H9 (cell line): ENCODE results near the gene SLC7A1. TPM values are rescaled to one million over a fixed set of nuclear protein-coding genes. Genes with fewer than 3 reads are reported as not detected.

ENCODE experiments used
- DNase-seq: peaks from one replicate; pipeline ENCODE4 v3.0.0-alpha.2; 2017
- H2AFZ ChIP-seq: one replicate; pipeline ENCODE4 v1.6.1; 2013; ENCODE audit warnings: mild to moderate bottlenecking, low read length, control low read depth, moderate library complexity
- H2AK5ac ChIP-seq: 2 replicates; pipeline ENCODE4 v1.6.1; 2013; ENCODE audit warnings: low read length, control low read depth, mixed read lengths; ENCODE audit not compliant: insufficient read length
- H2BK120ac ChIP-seq: one replicate; pipeline ENCODE4 v1.6.1; 2013; ENCODE audit warnings: low read depth, mild to moderate bottlenecking, low read length, control low read depth, inconsistent platforms; ENCODE audit not compliant: poor library complexity, severe bottlenecking
- H2BK12ac ChIP-seq: 2 replicates; pipeline ENCODE4 v1.6.1; 2013; ENCODE audit warnings: low read length, control low read depth, mixed read lengths, low read depth; ENCODE audit not compliant: insufficient read length
- H2BK15ac ChIP-seq: 2 replicates; pipeline ENCODE4 v1.6.1; 2013; ENCODE audit warnings: low read depth, low read length, control low read depth
- H2BK20ac ChIP-seq: one replicate; pipeline ENCODE4 v1.6.1; 2013; ENCODE audit warnings: low read depth, mild to moderate bottlenecking, low read length, control low read depth, inconsistent platforms; ENCODE audit not compliant: poor library complexity, severe bottlenecking
- H2BK5ac ChIP-seq: 2 replicates; pipeline ENCODE4 v1.6.1; 2013; ENCODE audit warnings: low read length, control low read depth, mixed read lengths; ENCODE audit not compliant: insufficient read length
- H3K14ac ChIP-seq: 2 replicates; pipeline ENCODE4 v1.6.1; 2013; ENCODE audit warnings: low read length, control low read depth; ENCODE audit not compliant: insufficient read depth
- H3K18ac ChIP-seq: 2 replicates; pipeline ENCODE4 v1.6.1; 2013; ENCODE audit warnings: low read depth, mild to moderate bottlenecking, mixed read lengths, low read length, control low read depth; ENCODE audit not compliant: insufficient read length
- H3K23ac ChIP-seq: 2 replicates; pipeline ENCODE4 v1.6.1; 2013; ENCODE audit warnings: low read length, control low read depth, mixed read lengths, low read depth; ENCODE audit not compliant: insufficient read length
- H3K23me2 ChIP-seq: 2 replicates; pipeline ENCODE4 v1.6.1; 2013; ENCODE audit warnings: low read depth, mild to moderate bottlenecking, mixed read lengths, low read length, control low read depth; ENCODE audit not compliant: insufficient read length, poor library complexity, severe bottlenecking
- H3K27ac ChIP-seq: 2 replicates; pipeline ENCODE4 v1.5.1; 2013; ENCODE audit warnings: low read length, control low read depth, mixed read lengths, low read depth; ENCODE audit not compliant: insufficient read length
- H3K27me3 ChIP-seq: 2 replicates; pipeline ENCODE4 v1.6.1; 2013; ENCODE audit warnings: low read length, control low read depth, inconsistent platforms; ENCODE audit not compliant: insufficient read depth
- H3K4ac ChIP-seq: 2 replicates; pipeline ENCODE4 v1.6.1; 2013; ENCODE audit warnings: low read depth, mild to moderate bottlenecking, control low read depth, inconsistent platforms, low read length, moderate library complexity
- H3K4me1 ChIP-seq: 2 replicates; pipeline ENCODE4 v1.6.1; 2013; ENCODE audit warnings: low read length, control low read depth, inconsistent platforms; ENCODE audit not compliant: insufficient read depth
- H3K4me2 ChIP-seq: 2 replicates; pipeline ENCODE4 v1.6.1; 2013; ENCODE audit warnings: low read length, control low read depth, mixed read lengths; ENCODE audit not compliant: insufficient read length, insufficient read depth
- H3K56ac ChIP-seq: 2 replicates; pipeline ENCODE4 v1.6.1; 2013; ENCODE audit warnings: low read depth, mild to moderate bottlenecking, mixed read lengths, low read length, control low read depth; ENCODE audit not compliant: insufficient read length
- H3K79me1 ChIP-seq: 2 replicates; pipeline ENCODE4 v1.6.1; 2013; ENCODE audit warnings: low read depth, mild to moderate bottlenecking, moderate library complexity, low read length, control low read depth, inconsistent platforms; ENCODE audit not compliant: insufficient read depth, poor library complexity, severe bottlenecking
- H3K79me2 ChIP-seq: 2 replicates; pipeline ENCODE4 v1.6.1; 2013; ENCODE audit warnings: low read length, control low read depth, inconsistent platforms; ENCODE audit not compliant: insufficient read depth
- H3K9ac ChIP-seq: 2 replicates; pipeline ENCODE4 v1.6.1; 2013; ENCODE audit warnings: low read length, control low read depth, mixed read lengths; ENCODE audit not compliant: insufficient read length; ENCODE audit errors: extremely low read depth
- H3K9me3 ChIP-seq: one replicate; pipeline ENCODE4 v1.6.1; 2013; ENCODE audit warnings: low read depth, low read length, inconsistent platforms; ENCODE audit not compliant: control insufficient read depth
- H3T11ph ChIP-seq: one replicate; pipeline ENCODE4 v1.6.1; 2013; ENCODE audit warnings: mild to moderate bottlenecking, low read length, control low read depth, inconsistent platforms
- H4K20me1 ChIP-seq: one replicate; pipeline ENCODE4 v1.6.1; 2013; ENCODE audit not compliant: control insufficient read depth, insufficient read length, insufficient read depth
- H4K5ac ChIP-seq: 2 replicates; pipeline ENCODE4 v1.6.1; 2013; ENCODE audit warnings: low read depth, mild to moderate bottlenecking, mixed read lengths, low read length, control low read depth; ENCODE audit not compliant: insufficient read length
- H4K8ac ChIP-seq: replicated peaks from 2 replicates; pipeline ENCODE4 v1.6.1; 2013; ENCODE audit warnings: low read length, control low read depth, mixed read lengths, low read depth; ENCODE audit not compliant: insufficient read length
- H4K91ac ChIP-seq: 2 replicates; pipeline ENCODE4 v1.6.1; 2013; ENCODE audit warnings: low read depth, mild to moderate bottlenecking, moderate library complexity, mixed read lengths, low read length, control low read depth; ENCODE audit not compliant: insufficient read length
- H3K27ac Mint-ChIP-seq, 3 experiments: 2 replicates in 2 of 3; 3 replicates in 1 of 3; pipeline ENCODE4 v1.8.0; 2020 to 2021; ENCODE audit warnings: mixed read lengths in 3 of 3, mild to moderate bottlenecking in 1 of 3, moderate library complexity in 1 of 3
- H3K27me3 Mint-ChIP-seq: 2 replicates; pipeline ENCODE4 v1.8.0; 2021; ENCODE audit warnings: low read depth, mild to moderate bottlenecking, moderate library complexity, mixed read lengths
- H3K36me3 Mint-ChIP-seq, 3 experiments: 2 replicates in 2 of 3; 3 replicates in 1 of 3; pipeline ENCODE4 v1.8.0; 2020 to 2021; ENCODE audit warnings: low read depth in 3 of 3, mixed read lengths in 3 of 3; ENCODE audit not compliant: insufficient read depth in 1 of 3
- H3K4me1 Mint-ChIP-seq, 2 experiments: 2 replicates each; pipeline ENCODE4 v1.8.0; 2020; ENCODE audit warnings: mixed read lengths in 2 of 2
- H3K4me3 Mint-ChIP-seq, 2 experiments: 2 replicates in 1 of 2; 3 replicates in 1 of 2; pipeline ENCODE4 v1.8.0; 2020 to 2021; ENCODE audit warnings: mild to moderate bottlenecking in 2 of 2, mixed read lengths in 2 of 2, moderate library complexity in 1 of 2
- H3K9me3 Mint-ChIP-seq, 2 experiments: 2 replicates in 1 of 2; 3 replicates in 1 of 2; pipeline ENCODE4 v1.8.0; 2020; ENCODE audit warnings: mild to moderate bottlenecking in 2 of 2, mixed read lengths in 2 of 2, moderate library complexity in 1 of 2
- whole genome bisulfite sequencing: extraction: QIAGEN DNeasy Blood & Tissue Kit; methylation state at CpG from one replicate; pipeline ENCODE4 v1.1.7; 2013; ENCODE audit warnings: missing lambda C conversion rate, low lambda C conversion rate, mixed read lengths; ENCODE audit not compliant: insufficient read length; ENCODE audit errors: extremely low coverage; 5-methylcytosine and 5-hydroxymethylcytosine counted together
- total RNA-seq: library from RNA; stranded (reverse); gene quantifications from 2 replicates; pipeline ENCODE4 v1.2.1, GENCODE V29; 2021
- TF ChIP-seq, protein P1 (sequence below): fragments of 200-600 bp; sonication (generic); conservative IDR thresholded peaks from 3 replicates; pipeline ENCODE4 v1.8.0; 2021; ENCODE audit warnings: antibody characterized with exemption, mild to moderate bottlenecking

SLC7A1 gene
- total RNA-seq, 1 experiment from 2014 or later, result 109 TPM

DNA sequence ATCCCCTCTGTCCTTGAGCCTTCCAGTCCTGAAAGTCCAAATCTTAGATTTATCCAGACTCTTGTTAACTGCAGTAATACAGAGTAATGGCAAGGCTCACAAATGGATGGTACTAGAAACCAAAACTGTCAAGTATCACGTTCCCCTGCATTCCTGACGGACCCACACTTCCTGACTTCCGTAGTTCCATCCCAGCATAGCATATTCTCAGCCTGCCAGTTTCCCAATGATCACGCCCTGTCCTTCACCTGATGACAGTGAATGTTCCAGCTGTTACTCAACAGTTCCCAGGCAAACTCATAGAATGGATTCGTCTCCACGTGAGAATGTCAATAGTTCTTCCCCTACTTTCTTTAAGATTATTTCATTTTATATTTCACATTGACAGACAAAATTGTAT, 33.6 kb downstream of the SLC7A1 start:
- H3K9me3 ChIP-seq, result no peaks in the 10 kb centered on the region
- no peak overlapping the region for H2AFZ ChIP-seq
- H3K23me2 ChIP-seq, result no peaks in the 10 kb centered on the region
- Mint-ChIP-seq H3K4me3 (no peak overlapping the region), H3K4me1 (peaks cover 47 to 52% of the 10 kb centered on the region in 2 experiments), H3K36me3 (peaks cover 2 to 8% (median 3%) of the 10 kb centered on the region in 3 experiments; a peak in 5 of 7 replicates), H3K27me3 (no peaks in the 10 kb centered on the region), H3K27ac (peak overlapping the region in 2 of 3 experiments; percentile 39 to 79; a peak in 3 of 7 replicates), H3K9me3 (no peaks in the 10 kb centered on the region; a peak in 1 of 5 replicates)
- no peak overlapping the region for H3K4me2 ChIP-seq
- no peak overlapping the region for H3K23ac ChIP-seq
- H3K79me2 ChIP-seq, result peaks cover 60% of the 10 kb centered on the region; the same call in 1 of the 2 replicates
- no peaks in the 10 kb centered on the region for H3K27me3 ChIP-seq
- H2BK5ac ChIP-seq, result no peak overlapping the region
- H3K4ac ChIP-seq, result no peak overlapping the region
- no peak overlapping the region for H2AK5ac ChIP-seq
- no peak overlapping the region for H2BK15ac ChIP-seq
- H3K27ac ChIP-seq, result no peak overlapping the region
- H3K9ac ChIP-seq, result no peak overlapping the region
- no peak overlapping the region for H3K56ac ChIP-seq
- no peak overlapping the region for H3K14ac ChIP-seq
- TF ChIP-seq, protein P1, sequence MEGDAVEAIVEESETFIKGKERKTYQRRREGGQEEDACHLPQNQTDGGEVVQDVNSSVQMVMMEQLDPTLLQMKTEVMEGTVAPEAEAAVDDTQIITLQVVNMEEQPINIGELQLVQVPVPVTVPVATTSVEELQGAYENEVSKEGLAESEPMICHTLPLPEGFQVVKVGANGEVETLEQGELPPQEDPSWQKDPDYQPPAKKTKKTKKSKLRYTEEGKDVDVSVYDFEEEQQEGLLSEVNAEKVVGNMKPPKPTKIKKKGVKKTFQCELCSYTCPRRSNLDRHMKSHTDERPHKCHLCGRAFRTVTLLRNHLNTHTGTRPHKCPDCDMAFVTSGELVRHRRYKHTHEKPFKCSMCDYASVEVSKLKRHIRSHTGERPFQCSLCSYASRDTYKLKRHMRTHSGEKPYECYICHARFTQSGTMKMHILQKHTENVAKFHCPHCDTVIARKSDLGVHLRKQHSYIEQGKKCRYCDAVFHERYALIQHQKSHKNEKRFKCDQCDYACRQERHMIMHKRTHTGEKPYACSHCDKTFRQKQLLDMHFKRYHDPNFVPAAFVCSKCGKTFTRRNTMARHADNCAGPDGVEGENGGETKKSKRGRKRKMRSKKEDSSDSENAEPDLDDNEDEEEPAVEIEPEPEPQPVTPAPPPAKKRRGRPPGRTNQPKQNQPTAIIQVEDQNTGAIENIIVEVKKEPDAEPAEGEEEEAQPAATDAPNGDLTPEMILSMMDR, result no peak
- no peak overlapping the region for H2BK12ac ChIP-seq
- H3K79me1 ChIP-seq, result peaks cover 4% of the 10 kb centered on the region
- no peak overlapping the region for H2BK120ac ChIP-seq
- H3K4me1 ChIP-seq, result peaks cover 23% of the 10 kb centered on the region
- H4K91ac ChIP-seq, result no peak overlapping the region
- H4K20me1 ChIP-seq, result no peaks in the 10 kb centered on the region
- H4K5ac ChIP-seq, result no peak overlapping the region
- no CpG with 5 or more reads among the region's 6 CpGs for WGBS
- no peak overlapping the region for H3T11ph ChIP-seq
- no peak overlapping the region for H4K8ac ChIP-seq
- H2BK20ac ChIP-seq, result no peak overlapping the region
- no peak overlapping the region for H3K18ac ChIP-seq
- no peak for DNase-seq
